GM21825 (cell line): ENCODE data around the gene ANKRD24.
"Not testable (repeated sequence)": the region's sequence is repeated elsewhere in the genome, so short reads cannot be mapped to it uniquely, and the experiment has no call there.

Source experiments
- ATAC-seq: cut with Tn5 transposase; IDR thresholded peaks from one replicate; pipeline ENCODE4 v1.9.1; 2021; ENCODE audit warnings: mild to moderate bottlenecking, moderate library complexity; ENCODE audit not compliant: unreplicated experiment

The ANKRD24 gene

DNA sequence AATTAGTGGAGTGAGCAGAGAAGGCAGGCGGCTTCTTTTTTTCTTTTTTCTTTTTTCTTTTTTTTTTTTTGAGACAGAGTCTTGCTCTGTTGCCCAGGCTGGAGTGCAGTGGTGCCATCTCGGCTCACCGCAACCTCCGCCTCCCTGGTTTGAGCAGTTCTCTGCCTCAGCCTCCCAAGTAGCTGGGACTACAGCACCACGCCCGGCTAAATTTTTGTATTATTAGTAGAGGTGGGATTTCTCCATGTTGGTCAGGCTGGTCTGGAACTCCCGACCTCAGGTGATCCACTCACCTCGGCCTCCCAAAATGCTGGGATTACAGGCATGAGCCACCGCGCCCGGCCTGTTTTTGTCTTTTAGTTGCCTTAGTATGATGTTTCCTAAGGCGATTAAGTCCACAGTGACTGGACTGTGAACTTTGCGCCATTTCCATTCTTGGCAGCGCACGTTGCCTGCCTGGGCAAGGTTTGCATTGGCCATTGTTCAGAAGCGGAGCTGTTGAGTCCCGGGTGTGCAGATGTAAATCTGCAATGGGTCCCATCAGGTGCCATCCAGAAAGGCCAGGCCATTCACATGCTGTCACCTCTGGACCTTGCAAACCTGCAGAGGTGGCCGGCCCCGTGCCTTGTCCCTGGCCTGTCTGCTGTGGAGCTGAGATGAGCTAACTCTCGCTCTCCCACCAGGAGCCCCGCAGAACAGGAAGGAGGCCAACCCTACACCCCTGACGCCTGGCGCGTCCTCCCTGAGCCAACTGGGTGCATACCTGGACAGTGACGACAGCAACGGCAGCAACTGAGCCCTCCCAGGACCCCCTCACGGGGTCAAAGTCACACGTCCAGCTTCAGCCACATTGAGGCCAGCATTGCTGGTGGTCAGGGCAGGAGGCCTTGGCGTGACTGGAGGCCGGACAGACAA is 85.7 kb downstream of the ANKRD24 start:
- ATAC-seq, result no peak

DNA sequence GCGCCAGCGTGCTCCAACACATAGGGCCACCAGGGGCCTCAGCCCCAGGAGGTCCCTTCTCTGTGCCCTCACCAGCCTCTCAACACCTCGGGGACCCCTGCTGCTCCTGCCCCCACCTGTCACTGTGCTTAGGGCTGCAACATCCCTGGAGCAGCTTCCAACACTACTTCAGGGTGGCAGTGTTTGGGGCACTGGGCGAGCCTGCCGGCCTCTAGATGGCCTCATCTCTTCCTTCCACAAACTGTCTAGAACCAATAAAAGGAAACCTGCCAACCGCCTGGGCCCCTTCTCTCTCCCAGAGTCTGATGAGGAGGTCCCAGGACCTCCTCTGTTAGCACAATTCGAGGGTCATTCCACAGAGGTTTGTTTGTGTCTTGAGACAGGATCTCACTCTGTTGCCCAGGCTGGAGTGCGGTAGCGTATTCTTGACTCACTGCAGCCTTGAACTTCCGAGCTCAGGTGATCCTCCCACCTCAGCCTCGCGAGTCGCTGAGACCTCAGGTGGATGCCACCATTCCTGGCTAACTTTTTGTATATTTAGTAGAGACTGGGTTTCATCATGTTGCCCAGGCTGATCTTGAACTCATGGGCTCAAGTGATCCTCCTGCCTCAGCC is 86.4 kb downstream of the ANKRD24 start:
- no peak for ATAC-seq

DNA sequence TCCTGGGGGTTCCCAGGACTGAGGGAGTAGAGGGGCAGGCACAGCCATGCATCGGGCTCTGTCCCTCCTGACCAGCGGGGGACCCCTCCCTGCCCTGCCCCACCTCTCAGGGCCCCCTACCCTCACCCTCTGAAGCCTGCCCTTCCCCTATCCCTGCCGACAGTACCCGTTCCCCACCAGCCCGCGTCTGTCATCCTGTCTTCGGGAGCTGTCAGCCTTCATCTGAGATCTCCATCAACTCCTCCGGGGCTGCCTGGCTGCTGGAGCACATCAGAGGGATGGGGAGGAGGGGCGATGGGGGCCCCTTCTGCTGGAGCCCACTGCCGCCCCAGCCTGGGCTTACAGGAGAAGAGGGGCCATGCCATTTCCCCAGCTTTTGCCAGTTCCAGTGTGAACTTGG is 90.4 kb downstream of the ANKRD24 start:
- no peak for ATAC-seq

DNA sequence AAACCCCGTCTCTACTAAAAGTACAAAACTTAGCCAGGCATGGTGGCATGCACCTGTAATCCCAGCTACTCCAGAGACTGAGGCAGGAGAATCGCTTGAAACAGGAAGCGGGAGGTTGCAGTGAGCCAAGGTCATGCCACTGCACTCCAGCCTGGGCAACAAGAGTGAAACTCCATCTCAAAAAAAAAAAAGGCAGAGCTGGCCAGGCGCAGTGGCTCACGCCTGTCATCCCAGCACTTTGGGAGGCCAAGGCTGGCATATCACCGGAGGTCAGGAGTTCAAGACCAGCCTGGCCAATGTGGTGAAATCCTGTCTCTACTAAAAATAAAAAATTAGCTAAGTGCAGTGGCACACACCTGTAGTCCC is 91.8 kb downstream of the ANKRD24 start:
- not testable (repeated sequence) for ATAC-seq
